ENCODE measurements around the gene ZSCAN31. TPM values are rescaled to one million over a fixed set of nuclear protein-coding genes. Genes with fewer than 3 reads are reported as not detected.

ZSCAN31 gene
- polyA plus RNA-seq (2011; rRNA removed): 4.0 and 4.8 TPM in 2 replicates
- polyA plus RNA-seq (2012; cell fraction: cytosol; rRNA removed): 1.4 and 1.5 TPM in 2 replicates
- polyA plus RNA-seq (2012; cell fraction: nucleus; rRNA removed): 1.0 and 1.2 TPM in 2 replicates
- 3.0 to 3.6 TPM (median 3.1 TPM) in 3 replicates for polyA plus RNA-seq (2017; fragmentation: RNase III; extraction: RNeasy Plus Mini Kit Qiagen cat#74134 plus additional on column Dnase treatment)
- 7.5 and 11.0 TPM in 2 replicates for polyA minus RNA-seq (2011; rRNA and poly(A)+ RNA removed)

DNA sequence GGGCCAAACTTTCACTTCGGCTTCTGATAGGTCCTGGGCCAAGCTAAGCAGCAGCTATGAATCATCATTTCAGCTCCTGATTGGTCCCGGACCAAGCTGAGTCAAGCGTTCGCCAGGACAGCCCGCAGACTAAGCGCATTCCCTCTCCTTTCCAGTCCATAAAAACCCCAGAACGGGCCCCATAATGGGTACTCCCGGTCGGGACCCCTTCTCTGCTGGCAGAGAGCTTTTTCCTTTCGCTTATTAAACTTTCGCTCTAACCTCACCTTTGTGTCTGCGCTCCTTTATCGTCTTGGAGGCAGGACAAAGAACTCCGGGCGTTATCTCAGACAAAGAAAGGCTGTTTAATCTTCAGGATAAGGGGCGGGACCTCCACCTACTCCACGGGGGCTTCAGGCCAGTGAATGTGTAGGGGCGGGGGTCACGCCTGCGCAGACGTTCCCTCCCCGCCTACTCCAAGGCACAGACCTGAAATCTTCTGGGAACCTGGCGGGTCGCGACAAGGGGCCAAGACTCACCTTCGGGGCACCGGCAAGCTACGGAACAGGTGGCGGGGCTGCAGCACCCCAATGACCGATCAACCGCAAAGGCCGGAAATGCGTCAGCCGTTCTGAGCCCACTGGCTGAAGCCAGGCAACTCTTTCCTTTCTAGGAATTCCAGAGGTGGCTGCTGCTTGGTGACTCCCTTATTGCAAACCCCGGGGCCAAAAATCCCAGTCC lies at the start of gene ZSCAN31:
ZSCAN31 (minus strand) TSS at position 585 of the 720 bp plus-strand sequence. CDS start 6,465 bp downstream, outside the sequence.
- DNase-seq (ENCODE audit: low read depth in 1 of 2, low spot score in 1 of 2) (peak; percentile 81 to 94), FAIRE-seq (no peak), ATAC-seq (peak; percentile 97 to 99)
- ChIA-PET POLR2A (interaction anchor here (0.5 to 2.3 kb wide), 17 partner anchors 12 to 442 kb away, joined by 3 to 14 read pairs (median 5); partner anchors contain the start of genes PGBD1, ZKSCAN3, ZKSCAN4 and ZKSCAN8), CTCF (interaction anchor here (0.9 to 1.1 kb wide), 2 partner anchors 20 to 54 kb away, joined by 3 to 5 read pairs; partner anchors contain the start of gene PGBD1)
- H3K4me3 ChIP-seq: peak within 1 kb of the TSS; percentile 77
- H3K27ac ChIP-seq: peak within 1 kb of the TSS; percentile 87 to 97
- H3K4me1 ChIP-seq: peaks cover 6% of the 10 kb centered on the region; the same call in 1 of the 3 replicates
- H3K4me2 ChIP-seq: peak within 1 kb of the TSS; percentile 89
- WGBS (ENCODE audit: missing lambda C conversion rate): 0% methylated on average over 13 of the region's 35 CpGs
- peak; percentile 92 for TF ChIP-seq PHF8 (IDR thresholded peaks at IDR 0.05; ENCODE audit: borderline replicate concordance, low read depth)
- TF ChIP-seq, protein P1, sequence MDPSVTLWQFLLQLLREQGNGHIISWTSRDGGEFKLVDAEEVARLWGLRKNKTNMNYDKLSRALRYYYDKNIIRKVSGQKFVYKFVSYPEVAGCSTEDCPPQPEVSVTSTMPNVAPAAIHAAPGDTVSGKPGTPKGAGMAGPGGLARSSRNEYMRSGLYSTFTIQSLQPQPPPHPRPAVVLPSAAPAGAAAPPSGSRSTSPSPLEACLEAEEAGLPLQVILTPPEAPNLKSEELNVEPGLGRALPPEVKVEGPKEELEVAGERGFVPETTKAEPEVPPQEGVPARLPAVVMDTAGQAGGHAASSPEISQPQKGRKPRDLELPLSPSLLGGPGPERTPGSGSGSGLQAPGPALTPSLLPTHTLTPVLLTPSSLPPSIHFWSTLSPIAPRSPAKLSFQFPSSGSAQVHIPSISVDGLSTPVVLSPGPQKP (IDR thresholded peaks at IDR 0.05; ENCODE audit: low read depth, low read length): no peak
- TF ChIP-seq HDAC2 (IDR thresholded peaks at IDR 0.05): no peak
- TF ChIP-seq, protein P2, sequence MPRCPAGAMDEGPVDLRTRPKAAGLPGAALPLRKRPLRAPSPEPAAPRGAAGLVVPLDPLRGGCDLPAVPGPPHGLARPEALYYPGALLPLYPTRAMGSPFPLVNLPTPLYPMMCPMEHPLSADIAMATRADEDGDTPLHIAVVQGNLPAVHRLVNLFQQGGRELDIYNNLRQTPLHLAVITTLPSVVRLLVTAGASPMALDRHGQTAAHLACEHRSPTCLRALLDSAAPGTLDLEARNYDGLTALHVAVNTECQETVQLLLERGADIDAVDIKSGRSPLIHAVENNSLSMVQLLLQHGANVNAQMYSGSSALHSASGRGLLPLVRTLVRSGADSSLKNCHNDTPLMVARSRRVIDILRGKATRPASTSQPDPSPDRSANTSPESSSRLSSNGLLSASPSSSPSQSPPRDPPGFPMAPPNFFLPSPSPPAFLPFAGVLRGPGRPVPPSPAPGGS (IDR thresholded peaks at IDR 0.05): peak; percentile 49; the same call in 1 of the 3 replicates
- no peak for TF ChIP-seq TFCP2L1 (CRISPR knock-in tag; IDR thresholded peaks at IDR 0.05)
- TF ChIP-seq ESRRA (IDR thresholded peaks at IDR 0.05; ENCODE audit: borderline replicate concordance, low read length): no peak
- no peak for TF ChIP-seq JUNB (IDR thresholded peaks at IDR 0.05)
- TF ChIP-seq CHD4 (IDR thresholded peaks at IDR 0.05; ENCODE audit: borderline replicate concordance): no peak
- peak in 1 of 2 experiments; percentile 63; a peak in 3 of 5 replicates for TF ChIP-seq JUN (IDR thresholded peaks at IDR 0.05)
- no peak for TF ChIP-seq FOSB (CRISPR knock-in tag; IDR thresholded peaks at IDR 0.05)
- TF ChIP-seq, protein P3, sequence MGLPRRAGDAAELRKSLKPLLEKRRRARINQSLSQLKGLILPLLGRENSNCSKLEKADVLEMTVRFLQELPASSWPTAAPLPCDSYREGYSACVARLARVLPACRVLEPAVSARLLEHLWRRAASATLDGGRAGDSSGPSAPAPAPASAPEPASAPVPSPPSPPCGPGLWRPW (IDR thresholded peaks at IDR 0.05): no peak
- TF ChIP-seq FOSL2 (IDR thresholded peaks at IDR 0.05): peak; percentile 46; the same call in 1 of the 2 replicates
- peak; percentile 86 for TF ChIP-seq FOSL2 (CRISPR knock-in tag; IDR thresholded peaks at IDR 0.05)
- no peak for TF ChIP-seq NR3C1 (IDR thresholded peaks at IDR 0.05)
- TF ChIP-seq ZSCAN20 (CRISPR knock-in tag; IDR thresholded peaks at IDR 0.05): no peak
- TF ChIP-seq, protein P4, sequence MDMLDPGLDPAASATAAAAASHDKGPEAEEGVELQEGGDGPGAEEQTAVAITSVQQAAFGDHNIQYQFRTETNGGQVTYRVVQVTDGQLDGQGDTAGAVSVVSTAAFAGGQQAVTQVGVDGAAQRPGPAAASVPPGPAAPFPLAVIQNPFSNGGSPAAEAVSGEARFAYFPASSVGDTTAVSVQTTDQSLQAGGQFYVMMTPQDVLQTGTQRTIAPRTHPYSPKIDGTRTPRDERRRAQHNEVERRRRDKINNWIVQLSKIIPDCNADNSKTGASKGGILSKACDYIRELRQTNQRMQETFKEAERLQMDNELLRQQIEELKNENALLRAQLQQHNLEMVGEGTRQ (IDR thresholded peaks at IDR 0.05): no peak
- TF ChIP-seq POLR2A (IDR thresholded peaks at IDR 0.05; ENCODE audit: low read length): peak; percentile 49
- TF ChIP-seq MAFK (IDR thresholded peaks at IDR 0.05; ENCODE audit: partially characterized antibody): peak; percentile 29
- TF ChIP-seq MAZ (IDR thresholded peaks at IDR 0.05; ENCODE audit: borderline replicate concordance, low read depth, low read length): no peak
- no peak for TF ChIP-seq GATA3 (IDR thresholded peaks at IDR 0.05; ENCODE audit: borderline replicate concordance)
- no peak for TF ChIP-seq CEBPB (IDR thresholded peaks at IDR 0.05)
- 0 out of 2 replicates have a peak, but pooled peaks have one; percentile 30 for TF ChIP-seq RARB (CRISPR knock-in tag; IDR thresholded peaks at IDR 0.05)
- TF ChIP-seq, protein P5, sequence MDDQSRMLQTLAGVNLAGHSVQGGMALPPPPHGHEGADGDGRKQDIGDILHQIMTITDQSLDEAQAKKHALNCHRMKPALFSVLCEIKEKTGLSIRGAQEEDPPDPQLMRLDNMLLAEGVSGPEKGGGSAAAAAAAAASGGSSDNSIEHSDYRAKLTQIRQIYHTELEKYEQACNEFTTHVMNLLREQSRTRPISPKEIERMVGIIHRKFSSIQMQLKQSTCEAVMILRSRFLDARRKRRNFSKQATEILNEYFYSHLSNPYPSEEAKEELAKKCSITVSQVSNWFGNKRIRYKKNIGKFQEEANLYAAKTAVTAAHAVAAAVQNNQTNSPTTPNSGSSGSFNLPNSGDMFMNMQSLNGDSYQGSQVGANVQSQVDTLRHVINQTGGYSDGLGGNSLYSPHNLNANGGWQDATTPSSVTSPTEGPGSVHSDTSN (IDR thresholded peaks at IDR 0.05): no peak
- TF ChIP-seq RFX5 (IDR thresholded peaks at IDR 0.05): no peak
- TF ChIP-seq EP300 (IDR thresholded peaks at IDR 0.05): no peak
- TF ChIP-seq CHD2 (IDR thresholded peaks at IDR 0.05; ENCODE audit: low read length, partially characterized antibody): no peak
- no peak for TF ChIP-seq RAD21 (conservative IDR thresholded peaks at IDR 0.05 in 1 of 2, IDR thresholded peaks at IDR 0.05 in 1 of 2)
- no peak for TF ChIP-seq HOXA7 (CRISPR knock-in tag; IDR thresholded peaks at IDR 0.05)
- no peak for TF ChIP-seq RCOR1 (IDR thresholded peaks at IDR 0.05; ENCODE audit: low read depth, low read length)
- TF ChIP-seq BHLHE40 (IDR thresholded peaks at IDR 0.05; ENCODE audit: low read depth, low read length): no peak
- peaks cover 4% of the 10 kb centered on the region; the same call in 2 of the 3 replicates for H3K9me3 ChIP-seq
